Neural progenitor cell (in vitro differentiated cells): ENCODE results near the gene LYRM1. TPM values are rescaled to one million over a fixed set of nuclear protein-coding genes. Genes with fewer than 3 reads are reported as not detected.
A peak's percentile ranks its signal among the peaks of the same experiment; 100 is the strongest.

ENCODE experiments used
- DNase-seq: peaks from one replicate; pipeline ENCODE4 v3.0.0-alpha.2; 2016; ENCODE audit warnings: low spot score
- H2AFZ ChIP-seq: fragments of 200-600 bp; sonication (generic); replicated peaks from 2 replicates; pipeline ENCODE4 v1.6.1; 2016; ENCODE audit warnings: antibody characterized with exemption
- H3F3A ChIP-seq: fragments of 200-600 bp; sonication (generic); 2 replicates; pipeline ENCODE4 v1.6.1; 2016; ENCODE audit warnings: antibody characterized with exemption, low read depth
- H3K27ac ChIP-seq: fragments of 200-600 bp; sonication (generic); 2 replicates; pipeline ENCODE4 v1.5.1; 2016; ENCODE audit warnings: mild to moderate bottlenecking
- H3K27me3 ChIP-seq: fragments of 200-600 bp; sonication (generic); 2 replicates; pipeline ENCODE4 v1.6.1; 2016; ENCODE audit warnings: mild to moderate bottlenecking, moderate library complexity
- H3K36me3 ChIP-seq: fragments of 200-600 bp; sonication (generic); 2 replicates; pipeline ENCODE4 v1.5.1; 2016
- H3K4me1 ChIP-seq: fragments of 200-600 bp; sonication (generic); 2 replicates; pipeline ENCODE4 v1.6.1; 2016; ENCODE audit warnings: mixed run types
- H3K4me2 ChIP-seq: fragments of 200-600 bp; sonication (generic); 2 replicates; pipeline ENCODE4 v1.6.1; 2016
- H3K4me3 ChIP-seq: fragments of 200-600 bp; sonication (generic); 2 replicates; pipeline ENCODE4 v1.5.1; 2016
- H3K79me2 ChIP-seq: fragments of 200-600 bp; sonication (generic); 2 replicates; pipeline ENCODE4 v1.6.1; 2016; ENCODE audit warnings: low read depth
- H3K9ac ChIP-seq: fragments of 200-600 bp; sonication (generic); 2 replicates; pipeline ENCODE4 v1.6.1; 2016
- H3K9me3 ChIP-seq: fragments of 200-600 bp; sonication (generic); 2 replicates; pipeline ENCODE4 v1.5.1; 2016; ENCODE audit warnings: low read depth
- H4K20me1 ChIP-seq: fragments of 200-600 bp; sonication (generic); 2 replicates; pipeline ENCODE4 v1.6.1; 2016; ENCODE audit warnings: low read depth
- H3K27ac Mint-ChIP-seq: 3 replicates; pipeline ENCODE4 v1.8.0; 2021; ENCODE audit warnings: mixed read lengths
- H3K27me3 Mint-ChIP-seq: 2 replicates; pipeline ENCODE4 v1.8.0; 2022; ENCODE audit warnings: low read depth, mild to moderate bottlenecking, inconsistent platforms, moderate library complexity, mixed read lengths; ENCODE audit not compliant: insufficient read depth
- H3K36me3 Mint-ChIP-seq: 3 replicates; pipeline ENCODE4 v1.8.0; 2021; ENCODE audit warnings: mixed read lengths
- H3K4me1 Mint-ChIP-seq: 3 replicates; pipeline ENCODE4 v1.8.0; 2021; ENCODE audit warnings: mixed read lengths
- H3K4me3 Mint-ChIP-seq: 3 replicates; pipeline ENCODE4 v1.8.0; 2021; ENCODE audit warnings: mild to moderate bottlenecking, moderate library complexity, mixed read lengths
- H3K9me3 Mint-ChIP-seq: 3 replicates; pipeline ENCODE4 v1.8.0; 2020; ENCODE audit warnings: mixed read lengths
- EZH2 ChIP-seq: fragments of 200-600 bp; sonication (generic); IDR thresholded peaks from 2 replicates; pipeline ENCODE4 v1.6.1; 2017; ENCODE audit warnings: antibody characterized with exemption, mild to moderate bottlenecking, moderate library complexity
- EZH2phosphoT487 ChIP-seq: fragments of 200-600 bp; sonication (generic); IDR thresholded peaks from 2 replicates; pipeline ENCODE4 v1.6.1; 2017; ENCODE audit warnings: antibody characterized with exemption
- total RNA-seq: library from RNA; depleted of rRNA; stranded (reverse); fragments of >200 nt; gene quantifications from 2 replicates; pipeline ENCODE4 v1.2.3, GENCODE V29; 2015; ENCODE audit warnings: low replicate concordance
- TF ChIP-seq, protein P1 (sequence below): fragments of 200-600 bp; sonication (generic); IDR thresholded peaks from 2 replicates; pipeline ENCODE4 v1.5.1; 2017; ENCODE audit warnings: antibody characterized with exemption, mild to moderate bottlenecking

Gene LYRM1, protein sequence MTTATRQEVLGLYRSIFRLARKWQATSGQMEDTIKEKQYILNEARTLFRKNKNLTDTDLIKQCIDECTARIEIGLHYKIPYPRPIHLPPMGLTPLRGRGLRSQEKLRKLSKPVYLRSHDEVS
- 60.5 and 61.8 TPM in 2 replicates for total RNA-seq

DNA sequence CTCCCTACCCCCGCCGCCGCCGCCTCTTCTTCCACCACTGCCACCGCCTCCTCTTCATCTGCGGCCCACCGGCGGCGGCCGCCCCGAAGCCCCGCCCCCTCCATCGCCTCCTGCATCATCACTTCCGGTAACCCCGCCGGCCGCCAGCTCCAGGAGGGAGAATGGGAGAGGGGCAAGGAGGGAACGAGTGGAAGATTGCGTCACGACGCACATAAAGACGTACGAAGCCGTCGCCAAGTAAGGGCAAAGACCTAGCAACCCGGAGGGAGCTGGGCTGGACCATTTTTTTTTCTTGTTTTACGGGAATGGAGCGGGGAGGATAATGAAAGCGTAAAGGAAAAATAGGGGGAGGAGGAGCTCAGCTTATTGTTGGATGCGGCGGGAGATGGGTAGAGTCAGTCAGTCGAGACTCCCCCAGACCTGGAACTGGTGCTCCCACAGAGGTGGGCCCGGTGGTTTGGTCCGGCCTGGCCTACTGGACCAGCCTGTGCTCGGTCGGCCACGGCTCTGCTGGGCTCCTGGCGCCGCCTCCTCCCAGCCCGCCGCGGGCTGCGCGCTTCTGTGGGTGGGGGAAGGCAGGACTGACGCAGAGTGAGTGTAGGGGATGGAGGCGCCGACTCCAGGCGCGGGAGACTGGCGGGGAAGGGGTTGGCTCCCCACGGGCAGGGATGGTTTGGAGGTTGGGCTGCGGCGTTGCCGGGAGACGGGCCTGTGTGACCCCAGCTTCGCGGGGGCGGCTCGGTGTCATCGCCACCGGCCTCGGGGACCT is at the start of gene LYRM1, which contains the start of gene DCUN1D3:
LYRM1 (plus strand) TSS at position 473 of the 769 bp plus-strand sequence. CDS start 14,785 bp downstream, outside the sequence.
DCUN1D3 (minus strand) TSS at position 60 of the 769 bp plus-strand sequence. CDS start 37,820 bp downstream, outside the sequence.
- peaks cover 6% of the 10 kb centered on the region for H3F3A ChIP-seq
- no peaks in the 10 kb centered on the region for H3K27me3 ChIP-seq
- H3K4me1 Mint-ChIP-seq: peaks cover 39% of the 10 kb centered on the region
- peaks cover 34% of the 10 kb centered on the region for H4K20me1 ChIP-seq
- H3K36me3 Mint-ChIP-seq: no peaks in the 10 kb centered on the region
- no peaks in the 10 kb centered on the region for H3K36me3 ChIP-seq
- TF ChIP-seq EZH2phosphoT487: no peak
- TF ChIP-seq, protein P1, sequence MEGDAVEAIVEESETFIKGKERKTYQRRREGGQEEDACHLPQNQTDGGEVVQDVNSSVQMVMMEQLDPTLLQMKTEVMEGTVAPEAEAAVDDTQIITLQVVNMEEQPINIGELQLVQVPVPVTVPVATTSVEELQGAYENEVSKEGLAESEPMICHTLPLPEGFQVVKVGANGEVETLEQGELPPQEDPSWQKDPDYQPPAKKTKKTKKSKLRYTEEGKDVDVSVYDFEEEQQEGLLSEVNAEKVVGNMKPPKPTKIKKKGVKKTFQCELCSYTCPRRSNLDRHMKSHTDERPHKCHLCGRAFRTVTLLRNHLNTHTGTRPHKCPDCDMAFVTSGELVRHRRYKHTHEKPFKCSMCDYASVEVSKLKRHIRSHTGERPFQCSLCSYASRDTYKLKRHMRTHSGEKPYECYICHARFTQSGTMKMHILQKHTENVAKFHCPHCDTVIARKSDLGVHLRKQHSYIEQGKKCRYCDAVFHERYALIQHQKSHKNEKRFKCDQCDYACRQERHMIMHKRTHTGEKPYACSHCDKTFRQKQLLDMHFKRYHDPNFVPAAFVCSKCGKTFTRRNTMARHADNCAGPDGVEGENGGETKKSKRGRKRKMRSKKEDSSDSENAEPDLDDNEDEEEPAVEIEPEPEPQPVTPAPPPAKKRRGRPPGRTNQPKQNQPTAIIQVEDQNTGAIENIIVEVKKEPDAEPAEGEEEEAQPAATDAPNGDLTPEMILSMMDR: no peak
- H3K9me3 Mint-ChIP-seq: no peaks in the 10 kb centered on the region
- peak; percentile 99 for DNase-seq
- peak within 1 kb of the TSS; percentile 98 for H3K27ac ChIP-seq
- peak within 1 kb of the TSS; percentile 100 for H3K27ac Mint-ChIP-seq
- peak within 1 kb of the TSS; percentile 92 for H3K4me2 ChIP-seq
- peaks cover 36% of the 10 kb centered on the region for H3K4me1 ChIP-seq
- peak within 1 kb of the TSS; percentile 92 for H3K9ac ChIP-seq
- H3K4me3 ChIP-seq: peak within 1 kb of the TSS; percentile 89
- peaks cover 87% of the 10 kb centered on the region for H3K79me2 ChIP-seq
- H3K4me3 Mint-ChIP-seq: peak within 1 kb of the TSS; percentile 92
- peak within 1 kb of the TSS; percentile 94 for H2AFZ ChIP-seq
- peaks cover 2% of the 10 kb centered on the region for H3K27me3 Mint-ChIP-seq
- H3K9me3 ChIP-seq: no peaks in the 10 kb centered on the region

DNA sequence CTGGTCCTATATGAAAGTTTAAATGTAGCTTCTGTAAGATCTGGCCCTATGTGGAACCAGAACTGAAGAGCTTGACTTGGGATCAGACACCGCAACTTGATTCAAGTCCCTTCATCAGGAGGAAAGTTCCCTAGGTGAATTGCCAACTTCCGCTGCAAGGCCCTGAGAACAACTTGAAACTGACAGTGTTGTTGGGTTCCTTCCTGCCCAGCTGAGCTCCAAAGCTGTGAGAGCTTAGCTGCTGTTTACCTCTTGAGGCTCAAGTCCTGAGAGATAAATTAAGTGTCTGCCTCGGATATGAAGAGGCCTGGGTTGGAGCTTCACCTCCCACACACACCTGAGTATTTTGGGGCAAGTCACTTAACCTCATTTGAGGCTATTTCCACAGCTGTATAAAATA is 49.6 kb upstream of the LYRM1 start:
- H3K9me3 ChIP-seq: no peaks in the 10 kb centered on the region
- no peak for DNase-seq
- peaks cover 3% of the 10 kb centered on the region for H3K4me1 Mint-ChIP-seq
- no peak overlapping the region for H3K4me3 Mint-ChIP-seq
- peaks cover 2% of the 10 kb centered on the region for H3K27me3 Mint-ChIP-seq
- H3K9me3 Mint-ChIP-seq: no peaks in the 10 kb centered on the region
- H4K20me1 ChIP-seq: no peaks in the 10 kb centered on the region
- peaks cover 7% of the 10 kb centered on the region for H3K36me3 Mint-ChIP-seq
- H3F3A ChIP-seq: no peaks in the 10 kb centered on the region
- no peak overlapping the region for H3K9ac ChIP-seq
- no peak overlapping the region for H2AFZ ChIP-seq
- TF ChIP-seq, protein P1: no peak
- H3K27ac ChIP-seq: no peak overlapping the region
- H3K4me1 ChIP-seq: no peaks in the 10 kb centered on the region
- no peaks in the 10 kb centered on the region for H3K79me2 ChIP-seq
- H3K27ac Mint-ChIP-seq: no peak overlapping the region
- H3K4me3 ChIP-seq: no peak overlapping the region
- no peaks in the 10 kb centered on the region for H3K27me3 ChIP-seq
- H3K36me3 ChIP-seq: no peaks in the 10 kb centered on the region
- no peak overlapping the region for H3K4me2 ChIP-seq

DNA sequence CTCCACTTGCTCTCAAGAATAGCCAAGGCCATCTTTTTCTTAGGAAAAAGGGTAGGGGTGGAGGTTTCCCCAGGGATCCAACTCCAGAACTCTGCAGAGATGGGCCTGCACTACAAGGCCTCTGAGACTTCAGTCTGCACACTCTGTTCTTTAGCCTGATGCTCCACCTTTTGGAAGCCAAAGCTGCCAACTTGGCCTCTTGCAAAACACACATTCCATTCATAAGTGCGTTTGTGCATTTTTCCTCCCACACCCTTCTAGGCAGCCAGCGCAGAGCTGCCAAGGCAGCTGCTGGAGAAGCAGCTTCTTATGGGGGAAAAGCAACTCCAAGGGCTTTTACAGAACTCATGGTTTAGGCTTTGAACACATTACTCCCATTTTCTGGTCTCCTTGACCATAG is 49.0 kb upstream of the LYRM1 start:
- Histone ChIP-seq H3K4me2 (no peak overlapping the region), H3K79me2 (no peaks in the 10 kb centered on the region), H3K4me1 (no peaks in the 10 kb centered on the region), H4K20me1 (no peaks in the 10 kb centered on the region), H3K9me3 (no peaks in the 10 kb centered on the region), H2AFZ (no peak overlapping the region), H3K9ac (no peak overlapping the region), H3K4me3 (no peak overlapping the region), H3F3A (no peaks in the 10 kb centered on the region), H3K36me3 (no peaks in the 10 kb centered on the region), H3K27ac (no peak overlapping the region), H3K27me3 (no peaks in the 10 kb centered on the region)
- no peak overlapping the region for H3K27ac Mint-ChIP-seq
- no peak for TF ChIP-seq EZH2
- TF ChIP-seq, protein P1: no peak
- TF ChIP-seq EZH2phosphoT487: no peak
- peaks cover 2% of the 10 kb centered on the region for H3K27me3 Mint-ChIP-seq
- H3K4me1 Mint-ChIP-seq: peaks cover 3% of the 10 kb centered on the region
- H3K36me3 Mint-ChIP-seq: peaks cover 7% of the 10 kb centered on the region
- DNase-seq: no peak
- no peaks in the 10 kb centered on the region for H3K9me3 Mint-ChIP-seq
- H3K4me3 Mint-ChIP-seq: no peak overlapping the region
